ENCODE results near the gene OR10A3.

OR10A3 gene

GRCh38 chr11:7965386-7965785 is 23.9 kb upstream of the OR10A3 start, which contains the start of gene NLRP10:
TSS of gene NLRP10 (minus strand) at chr11:7965447. CDS start at chr11:7963495, 1,952 bp downstream.
- TF ChIP-seq CTCF (IDR thresholded peaks at IDR 0.05; ENCODE audit: borderline replicate concordance, insufficient read depth, low read depth, low read length), result no peak
- H3K4me3 ChIP-seq (ENCODE audit: low read depth, low read length), result no peak within 1 kb of the TSS

GRCh38 chr11:7964873-7965272 is 23.4 kb upstream of the OR10A3 start:
- no peak for TF ChIP-seq CTCF (IDR thresholded peaks at IDR 0.05; ENCODE audit: borderline replicate concordance, insufficient read depth, low read depth, low read length)
- no peak overlapping the region for H3K4me3 ChIP-seq (ENCODE audit: low read depth, low read length)

- H3K4me3 ChIP-seq (ENCODE audit: low read depth, low read length), result no peak overlapping the region
- TF ChIP-seq CTCF (IDR thresholded peaks at IDR 0.05; ENCODE audit: borderline replicate concordance, insufficient read depth, low read depth, low read length), result no peak
Observed at GRCh38 chr11:7964261-7964660, 22.8 kb upstream of the OR10A3 start.

GRCh38 chr11:7955191-7955590 is 13.7 kb upstream of the OR10A3 start:
- no peak for TF ChIP-seq CTCF (IDR thresholded peaks at IDR 0.05; ENCODE audit: borderline replicate concordance, insufficient read depth, low read depth, low read length)
- no peak overlapping the region for H3K4me3 ChIP-seq (ENCODE audit: low read depth, low read length)

GRCh38 chr11:7949934-7950333 is 8.4 kb upstream of the OR10A3 start:
- no peak overlapping the region for H3K4me3 ChIP-seq (ENCODE audit: low read depth, low read length)
- TF ChIP-seq CTCF (IDR thresholded peaks at IDR 0.05; ENCODE audit: borderline replicate concordance, insufficient read depth, low read depth, low read length), result no peak

GRCh38 chr11:7944123-7944522 is 2.6 kb upstream of the OR10A3 start:
- no peak for TF ChIP-seq CTCF (IDR thresholded peaks at IDR 0.05; ENCODE audit: borderline replicate concordance, insufficient read depth, low read depth, low read length)
- H3K4me3 ChIP-seq (ENCODE audit: low read depth, low read length), result no peak overlapping the region

GRCh38 chr11:7941146-7941545 is 362 bp downstream of the OR10A3 start:
- TF ChIP-seq CTCF (IDR thresholded peaks at IDR 0.05; ENCODE audit: borderline replicate concordance, insufficient read depth, low read depth, low read length), result no peak
- H3K4me3 ChIP-seq (ENCODE audit: low read depth, low read length), result no peak overlapping the region

All from GM12875 (cell line).